Activated gamma-delta T cell treated with Interleukin-2 at 50 U/mL for 16 hours (primary cell): Measurements from ENCODE around the gene NLRP9.
"Not testable (repeated sequence)": the region's sequence is repeated elsewhere in the genome, so short reads cannot be mapped to it uniquely, and the experiment has no call there.

Experiments used
- DNase-seq: peaks from one replicate; pipeline ENCODE4 v3.0.0-alpha.2; 2020

The NLRP9 gene

GRCh38 chr19:55738302-55738701 lies at the start of gene NLRP9:
Gene NLRP9 (minus strand): TSS chr19:55738402. CDS start chr19:55738374, 28 bp downstream.
- no peak for DNase-seq

- no peak for DNase-seq
Measured at GRCh38 chr19:55781112-55781511, 42.9 kb upstream of the NLRP9 start.

GRCh38 chr19:55778331-55778730 lies 40.1 kb upstream of the NLRP9 start:
- no peak for DNase-seq

GRCh38 chr19:55777528-55777927 lies 39.3 kb upstream of the NLRP9 start:
- DNase-seq, result no peak

- not testable (repeated sequence) for DNase-seq
Measured at GRCh38 chr19:55769632-55770031, 31.4 kb upstream of the NLRP9 start.

- not testable (repeated sequence) for DNase-seq
Measured at GRCh38 chr19:55768818-55769217, 30.6 kb upstream of the NLRP9 start, which contains the start of gene RFPL4AL1. Gene RFPL4AL1 (plus strand): TSS chr19:55769118. CDS start chr19:55771805, 2,687 bp downstream.

- DNase-seq, result no peak
Measured at GRCh38 chr19:55766466-55766865, 28.3 kb upstream of the NLRP9 start.

- DNase-seq, result not testable (repeated sequence)
Measured at GRCh38 chr19:55758797-55759196, 20.6 kb upstream of the NLRP9 start, which contains the start of gene RFPL4A. Gene RFPL4A (plus strand): TSS chr19:55759097. CDS start chr19:55761801, 2,704 bp downstream.

GRCh38 chr19:55756808-55757207 lies 18.6 kb upstream of the NLRP9 start:
- DNase-seq, result not testable (repeated sequence)

- DNase-seq, result no peak
Measured at GRCh38 chr19:55753401-55753800, 15.2 kb upstream of the NLRP9 start.

- DNase-seq, result no peak
Measured at GRCh38 chr19:55750715-55751114, 12.5 kb upstream of the NLRP9 start.

- DNase-seq, result not testable (repeated sequence)
Measured at GRCh38 chr19:55730378-55730777, 7.8 kb downstream of the NLRP9 start.

GRCh38 chr19:55723491-55723890 lies 14.7 kb downstream of the NLRP9 start:
- no peak for DNase-seq

GRCh38 chr19:55720801-55721200 lies 17.4 kb downstream of the NLRP9 start:
- DNase-seq, result no peak

- no peak for DNase-seq
Measured at GRCh38 chr19:55720214-55720746, 17.9 kb downstream of the NLRP9 start.

- not testable (repeated sequence) for DNase-seq
Measured at GRCh38 chr19:55717879-55718711, 20.1 kb downstream of the NLRP9 start.

- DNase-seq, result no peak
Measured at GRCh38 chr19:55717251-55717650, 21.0 kb downstream of the NLRP9 start.

- no peak for DNase-seq
Measured at GRCh38 chr19:55716531-55716930, 21.7 kb downstream of the NLRP9 start.

GRCh38 chr19:55712804-55713631 lies 25.2 kb downstream of the NLRP9 start:
- DNase-seq, result no peak

- no peak for DNase-seq
Measured at GRCh38 chr19:55711719-55712118, 26.5 kb downstream of the NLRP9 start.

GRCh38 chr19:55705972-55706371 lies 32.2 kb downstream of the NLRP9 start:
- DNase-seq, result no peak

- DNase-seq, result no peak
Measured at GRCh38 chr19:55704494-55705245, 33.5 kb downstream of the NLRP9 start.
